ENCODE results near the gene TNS1.

TNS1 gene

DNA sequence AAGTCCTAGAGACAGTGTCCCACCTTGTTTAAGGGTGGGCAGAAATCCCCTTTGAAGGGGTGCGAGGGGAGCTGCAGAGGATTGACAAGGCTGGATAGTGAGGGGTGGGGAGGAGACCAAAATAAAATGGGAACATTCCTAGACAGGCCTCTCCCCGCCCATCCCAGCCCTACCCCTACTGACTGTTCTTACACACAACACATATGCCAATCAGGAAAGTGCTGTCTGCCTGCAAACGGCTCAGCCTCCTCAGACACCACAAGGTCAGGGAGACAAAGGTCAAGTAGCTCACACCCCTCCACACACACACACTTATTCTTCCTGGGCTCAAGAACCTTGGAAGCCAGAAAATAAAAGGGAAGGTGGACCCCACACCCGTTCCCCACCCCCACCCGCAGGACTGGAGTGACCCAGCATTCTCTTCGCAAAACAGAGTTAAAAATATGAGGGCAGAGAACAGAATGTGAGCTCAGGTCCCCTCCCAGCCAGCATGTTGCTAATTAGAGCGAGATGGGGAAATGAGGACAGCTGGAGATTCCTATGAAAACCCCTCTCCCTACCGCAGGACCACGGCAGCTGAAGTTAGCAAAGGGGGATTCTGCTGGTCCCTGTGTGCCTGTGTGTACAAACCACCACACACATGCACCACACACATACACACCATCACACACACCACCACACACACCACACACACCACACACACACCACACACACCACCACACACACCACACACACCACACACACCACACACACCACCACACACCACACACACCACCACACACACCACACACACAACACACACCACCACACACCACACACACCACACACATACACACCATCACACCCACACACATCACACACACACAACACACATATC lies 197.8 kb downstream of the TNS1 start:
- DNase-seq, result no peak

DNA sequence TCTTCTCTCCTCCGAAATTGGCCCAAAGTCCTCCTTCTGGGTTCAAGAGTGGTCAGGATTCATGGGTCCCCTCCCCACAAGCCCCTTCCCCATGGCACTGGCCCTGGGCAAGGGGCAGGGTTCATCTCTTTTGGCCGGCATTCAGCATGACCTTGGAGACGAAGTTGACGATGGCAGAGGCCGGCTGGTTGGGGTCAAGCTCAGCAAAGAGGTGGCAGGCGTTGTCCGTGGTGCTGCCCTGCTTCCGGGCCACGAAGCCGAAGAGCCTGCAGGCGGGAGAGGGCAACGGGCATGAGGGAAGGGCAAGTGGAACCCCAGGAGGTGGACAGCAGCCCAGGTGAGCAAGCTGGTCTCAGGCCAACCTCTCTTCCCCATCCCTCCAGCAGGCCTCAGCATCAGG lies 198.5 kb downstream of the TNS1 start:
- no peak for DNase-seq

DNA sequence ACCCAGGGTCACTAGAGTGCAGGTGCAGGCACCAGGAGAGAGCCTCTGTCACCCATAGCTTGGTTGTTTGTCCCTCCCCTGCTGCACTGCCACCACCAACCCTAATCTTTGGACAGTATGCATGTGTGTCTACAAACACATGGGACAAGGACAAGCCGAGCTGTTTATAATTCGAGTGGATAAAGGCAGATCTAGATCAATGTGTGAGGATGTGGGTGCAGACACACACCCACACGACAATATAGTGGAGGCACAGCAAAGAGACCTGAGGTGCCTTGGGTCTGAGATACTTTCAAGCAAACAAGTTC lies 199.2 kb downstream of the TNS1 start:
- no peak for DNase-seq

DNA sequence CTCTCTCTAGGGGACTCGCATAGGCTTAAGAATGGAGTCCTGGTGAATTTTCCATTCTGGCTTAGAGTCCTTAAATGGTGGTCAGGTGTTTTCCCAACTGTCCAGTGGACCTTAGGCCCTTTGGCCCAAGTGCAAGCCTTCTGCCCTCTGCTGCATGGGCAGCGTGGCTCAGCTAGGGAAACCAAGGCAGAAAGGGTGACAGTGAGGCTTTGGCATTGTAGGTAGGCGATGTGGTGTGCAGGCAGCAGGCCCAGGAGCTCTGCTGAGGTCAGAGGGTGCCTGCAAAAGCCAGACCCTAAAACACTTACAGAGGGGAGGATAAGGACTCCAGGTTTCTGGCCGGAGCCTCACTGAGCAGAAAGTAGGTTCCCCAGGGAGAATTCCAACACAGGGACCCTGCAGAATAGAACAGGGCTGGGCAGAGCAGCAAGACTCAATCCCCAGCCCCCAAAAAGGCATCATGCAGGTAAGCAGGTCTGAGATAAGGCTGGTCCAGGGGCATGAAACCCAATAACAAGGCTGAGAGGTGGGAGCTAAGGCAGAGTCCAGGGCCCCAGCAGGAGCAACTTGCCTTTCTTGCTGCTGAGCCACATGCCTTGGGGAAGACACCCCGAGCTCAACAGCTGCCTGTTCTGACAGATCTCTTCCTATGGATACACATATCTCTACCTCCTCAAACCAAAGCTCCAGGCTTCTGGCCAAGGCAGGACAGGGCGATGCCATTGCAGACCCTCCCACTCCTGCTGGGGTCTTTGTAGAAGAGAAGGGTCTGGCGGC lies 199.7 kb downstream of the TNS1 start:
- no peak for DNase-seq

DNA sequence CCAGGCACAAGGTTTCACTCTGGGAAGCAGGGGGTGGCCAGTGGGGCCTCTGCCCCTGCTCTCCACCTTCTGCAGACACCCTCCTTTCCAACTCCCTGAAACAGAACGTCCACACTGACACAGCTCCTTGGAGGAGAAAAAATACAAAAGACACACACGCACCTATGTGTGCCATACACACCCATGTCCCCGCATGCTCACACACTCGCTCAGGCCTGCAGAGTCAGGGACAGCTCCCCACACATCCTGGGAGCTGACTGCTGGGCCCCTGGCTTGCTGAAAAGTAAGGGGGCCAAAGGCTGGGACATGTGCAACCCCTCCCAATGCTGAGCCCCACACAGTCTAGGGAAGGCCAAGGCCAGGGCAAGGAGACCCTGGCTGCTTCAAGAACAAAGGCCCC lies 200.5 kb downstream of the TNS1 start:
- DNase-seq, result no peak

DNA sequence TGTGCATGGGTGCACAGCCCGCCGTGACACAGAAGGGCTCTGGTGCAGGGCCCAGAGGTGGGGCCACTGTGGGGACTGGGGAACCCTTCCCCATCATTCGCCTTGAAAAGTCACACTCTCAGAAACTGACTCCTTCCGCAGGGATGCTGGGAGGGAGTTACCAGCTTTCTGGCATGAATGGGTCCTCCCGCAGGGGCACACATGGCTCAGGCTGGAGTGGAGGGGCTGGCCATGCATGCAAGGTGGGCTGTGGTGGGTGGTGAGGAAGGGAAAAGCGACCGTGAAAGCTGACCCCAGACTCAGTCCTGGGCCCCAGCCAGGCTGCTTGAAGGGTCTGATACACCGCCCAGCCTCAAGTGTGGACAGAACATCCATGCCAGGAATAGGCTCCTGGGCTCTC lies 201.1 kb downstream of the TNS1 start:
- no peak for DNase-seq

DNA sequence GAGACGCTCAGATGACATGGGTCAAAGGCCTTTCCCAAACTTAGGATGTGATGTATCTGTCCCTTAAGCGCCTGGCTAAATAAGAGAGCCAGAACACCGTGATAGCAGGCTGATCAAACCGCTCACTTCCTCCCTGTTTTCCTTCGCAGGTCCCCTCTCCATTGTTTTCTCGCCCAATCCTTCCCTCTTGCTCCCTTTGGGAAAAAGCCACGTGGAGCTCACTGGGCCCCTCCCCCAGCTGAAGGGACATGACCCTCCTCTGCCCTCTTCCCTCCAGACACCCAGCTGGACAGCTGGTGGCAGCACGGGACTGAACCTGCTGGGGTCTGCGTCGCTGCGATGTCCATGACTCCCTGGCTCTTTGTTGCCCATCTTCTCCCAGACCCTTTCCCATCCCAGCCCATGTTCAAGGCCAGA lies 201.7 kb downstream of the TNS1 start:
- no peak for DNase-seq

DNA sequence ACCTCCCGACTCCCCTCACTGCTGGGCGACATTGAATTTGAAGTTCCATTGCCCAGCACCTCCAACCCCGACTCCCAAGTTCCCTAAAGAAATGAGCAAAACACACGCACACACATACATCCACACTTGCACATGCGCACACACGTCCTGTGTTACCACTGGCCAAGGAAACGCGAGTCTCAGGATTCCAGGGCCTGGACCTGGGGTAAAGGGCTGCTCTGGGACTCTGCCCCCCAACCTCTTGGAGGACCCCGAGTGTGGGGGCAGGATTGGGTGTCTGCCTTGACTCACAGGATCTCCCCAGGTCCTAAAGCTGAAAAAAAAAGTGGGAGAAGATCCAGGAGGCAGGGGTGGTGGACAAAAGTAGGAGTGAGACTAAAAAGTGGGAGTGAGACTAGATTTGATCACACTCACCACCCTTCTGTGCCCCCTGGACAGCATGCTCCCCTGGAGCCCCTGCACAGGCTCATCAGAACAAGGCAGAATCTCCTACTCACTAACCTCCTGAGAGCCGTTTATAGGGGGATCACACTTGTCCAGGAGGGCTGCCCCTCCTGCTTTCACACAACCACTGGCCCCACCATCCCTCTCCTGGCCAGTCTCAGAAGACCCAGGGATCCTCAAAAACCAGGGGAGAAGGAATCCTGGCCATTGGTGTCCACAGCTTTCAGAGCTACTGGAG lies 202.2 kb downstream of the TNS1 start:
- no peak for DNase-seq

DNA sequence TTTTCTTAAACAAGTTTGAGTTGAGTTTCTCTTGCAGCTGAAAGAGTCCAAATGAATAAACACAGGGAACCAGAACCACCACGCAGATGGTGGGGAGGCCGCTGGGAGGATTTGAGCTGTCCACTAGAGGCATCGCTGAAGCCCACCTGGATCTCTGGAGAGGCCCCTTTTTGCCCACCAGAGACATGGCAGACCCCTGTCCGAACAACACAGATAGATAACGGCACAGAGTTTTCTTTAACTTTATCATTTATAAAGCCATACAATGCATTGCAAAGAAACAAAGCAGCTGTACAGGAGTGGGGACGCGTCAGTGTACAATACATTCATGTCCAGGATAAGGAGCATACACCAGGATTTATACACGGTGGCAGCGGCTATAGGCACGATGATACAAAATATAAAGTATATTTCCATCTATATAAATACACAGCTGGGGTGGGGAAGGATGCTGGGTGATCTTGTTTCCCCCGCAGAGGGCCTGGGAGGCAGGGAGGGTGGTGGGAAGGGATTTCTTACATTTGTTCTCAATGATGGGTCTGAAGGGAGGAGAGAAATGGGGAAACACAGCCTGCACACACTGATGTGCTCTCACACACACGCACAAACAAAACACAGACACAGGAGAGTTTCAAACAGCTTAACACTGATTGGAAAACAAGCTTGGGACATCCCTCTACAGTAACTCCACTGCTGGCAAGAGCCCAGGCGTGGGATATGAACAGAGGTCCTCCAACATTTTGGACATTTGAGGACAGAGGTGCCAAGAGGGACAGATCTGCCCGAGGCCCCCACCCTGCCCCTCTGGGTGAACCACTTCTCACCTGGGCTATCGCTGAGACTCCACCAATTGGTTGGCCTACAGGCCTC lies 203.0 kb downstream of the TNS1 start:
- no peak for DNase-seq

DNA sequence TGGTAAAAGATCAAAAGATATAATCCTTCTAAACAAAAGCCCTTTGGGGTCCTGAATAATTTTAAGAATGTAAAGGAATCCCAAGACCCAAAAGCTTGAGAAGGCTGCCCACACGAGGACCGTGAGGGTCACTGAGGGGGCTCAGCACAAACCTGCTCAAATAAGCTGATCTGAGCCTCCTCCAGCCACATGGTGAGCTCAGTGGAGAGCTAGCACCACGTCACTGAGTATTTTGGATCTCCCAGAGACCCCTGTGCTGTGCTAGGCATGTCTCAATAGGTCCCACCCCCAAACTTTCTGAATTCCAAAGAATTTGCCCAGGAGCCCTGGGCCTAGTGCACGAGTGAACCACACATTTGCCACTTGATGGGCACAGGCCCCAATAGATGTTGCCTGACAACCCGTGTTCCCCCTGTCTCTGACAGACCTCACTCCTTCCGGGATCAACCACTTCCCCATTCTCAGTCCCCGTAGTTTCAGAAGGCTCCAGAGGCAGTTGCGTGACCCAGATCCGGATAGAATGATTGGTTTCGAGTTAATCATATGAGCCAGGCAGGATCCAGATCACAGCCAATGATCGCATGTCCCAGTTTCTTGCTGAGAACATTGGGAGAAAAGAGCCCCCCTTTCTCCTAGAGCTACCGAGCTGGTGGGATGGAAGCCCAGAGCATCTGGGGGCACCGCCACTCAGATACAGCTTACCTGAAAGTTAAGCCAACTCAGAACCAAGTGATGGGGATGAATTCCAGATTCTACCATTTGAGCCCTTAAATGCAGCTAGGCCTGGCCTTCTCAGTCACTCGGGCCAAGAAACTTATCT lies 203.8 kb downstream of the TNS1 start:
- no peak for DNase-seq

DNA sequence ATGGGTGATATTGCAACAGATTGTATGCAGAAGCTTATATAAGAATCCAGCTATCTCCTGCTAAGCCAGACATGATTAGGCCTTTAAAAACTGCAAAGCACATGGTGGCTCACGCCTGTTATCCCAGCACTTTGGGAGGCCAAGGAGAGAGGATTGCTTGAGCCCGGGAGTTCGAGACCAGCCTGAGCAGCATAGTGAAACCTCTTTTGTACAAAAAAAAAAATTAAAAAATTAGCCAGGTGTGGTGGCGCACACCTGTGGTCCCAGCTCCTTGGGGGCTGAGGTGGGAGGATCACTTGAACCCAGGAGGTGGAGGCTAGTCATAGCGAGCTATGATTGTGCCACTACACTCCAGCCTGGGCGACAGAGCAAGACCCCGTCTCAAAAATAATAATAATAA lies 204.6 kb downstream of the TNS1 start:
- no peak for DNase-seq

DNA sequence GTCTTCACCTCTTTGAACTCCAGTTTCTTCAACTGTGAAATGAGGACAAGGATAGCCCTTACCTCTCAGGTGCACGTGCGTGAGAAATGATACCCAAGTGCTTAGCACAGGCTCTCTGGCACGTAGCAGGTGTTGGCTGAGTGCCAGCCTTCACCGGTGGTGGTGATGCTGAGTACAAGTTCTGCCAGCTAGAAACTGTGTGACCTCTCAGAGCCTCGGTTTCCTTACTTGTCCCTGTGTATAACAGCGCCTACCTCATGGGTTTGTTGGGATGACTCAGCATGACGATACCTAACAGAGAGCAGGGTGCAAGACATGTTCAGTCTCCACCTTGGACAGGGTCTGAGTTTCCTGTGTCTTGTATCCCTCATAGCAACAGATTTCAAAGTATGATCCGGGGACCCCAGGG lies 205.1 kb downstream of the TNS1 start:
- DNase-seq, result no peak

DNA sequence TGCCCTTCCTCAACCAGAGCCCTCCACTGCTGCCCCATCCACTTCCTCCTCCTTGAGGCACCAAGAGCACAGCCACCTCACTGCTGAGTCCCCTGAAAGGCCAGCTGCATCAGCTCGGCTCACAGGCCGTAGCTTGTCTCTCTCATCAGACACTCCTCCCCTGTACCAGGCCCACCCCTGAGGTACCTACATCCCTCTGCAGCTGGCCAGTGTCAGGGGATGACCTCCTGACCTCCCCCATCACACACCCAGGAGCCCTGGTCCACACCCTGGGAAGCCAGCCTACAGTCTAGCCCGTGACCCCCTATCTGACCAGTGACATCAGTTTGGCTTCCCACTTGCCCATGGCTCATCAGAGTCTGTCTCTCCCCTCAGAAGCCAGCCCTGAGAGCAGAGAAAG lies 205.6 kb downstream of the TNS1 start:
- DNase-seq, result no peak

DNA sequence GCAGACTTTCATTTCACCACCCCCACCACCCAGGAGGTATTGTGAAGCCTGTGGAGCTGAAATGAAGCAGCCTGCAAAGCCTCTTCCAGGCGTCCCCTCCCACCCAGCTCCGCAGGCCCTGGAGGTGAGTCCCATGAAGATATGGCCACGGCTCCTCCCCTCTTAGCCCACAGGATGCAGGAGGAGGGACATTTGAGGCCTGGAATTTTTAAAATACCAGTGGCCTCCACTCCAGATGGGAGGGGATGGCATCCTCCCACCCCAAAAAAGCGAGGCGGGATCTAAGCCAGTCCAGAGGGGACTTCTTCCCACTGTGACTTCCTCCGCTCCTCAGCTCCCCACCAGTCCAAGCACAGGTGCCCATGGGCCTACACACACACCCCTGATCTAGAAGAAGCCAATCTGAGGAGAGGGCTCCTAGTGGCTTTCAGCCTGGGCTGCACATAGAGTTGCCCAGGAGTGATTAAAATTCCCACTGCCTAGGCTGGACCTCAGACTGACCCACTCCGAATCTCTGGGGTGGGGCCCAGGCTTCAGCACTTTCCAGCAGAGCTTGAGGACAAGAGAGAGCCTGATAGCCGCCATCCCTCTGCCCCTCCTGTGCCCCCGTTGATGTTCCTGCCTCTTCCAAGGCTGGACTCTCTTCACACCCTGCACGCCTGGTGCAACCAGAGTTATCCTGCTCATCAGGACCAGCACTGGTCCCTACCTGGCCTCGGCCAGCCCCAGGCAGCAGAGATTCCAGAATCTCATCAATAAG lies 206.9 kb downstream of the TNS1 start:
- no peak for DNase-seq

DNA sequence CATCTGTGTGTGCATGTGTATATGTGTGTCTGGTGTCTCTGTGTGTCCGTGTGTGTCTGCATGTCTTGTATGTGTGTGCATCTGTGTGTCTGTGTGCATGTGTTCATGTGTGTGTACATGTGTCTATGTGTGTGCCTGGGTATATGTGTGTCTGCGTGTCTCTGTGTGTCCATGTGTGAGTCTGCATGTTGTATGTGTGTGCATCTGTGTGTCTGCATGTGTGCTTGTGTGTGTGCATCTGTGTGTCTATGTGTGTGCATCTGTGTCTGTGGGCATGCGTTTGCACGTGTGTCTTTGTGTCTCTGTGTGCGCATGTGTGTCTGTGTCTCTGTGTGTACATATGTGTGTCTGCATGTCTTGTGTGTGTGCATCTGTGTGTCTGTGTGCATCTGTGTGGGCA lies 207.7 kb downstream of the TNS1 start:
- no peak for DNase-seq

DNA sequence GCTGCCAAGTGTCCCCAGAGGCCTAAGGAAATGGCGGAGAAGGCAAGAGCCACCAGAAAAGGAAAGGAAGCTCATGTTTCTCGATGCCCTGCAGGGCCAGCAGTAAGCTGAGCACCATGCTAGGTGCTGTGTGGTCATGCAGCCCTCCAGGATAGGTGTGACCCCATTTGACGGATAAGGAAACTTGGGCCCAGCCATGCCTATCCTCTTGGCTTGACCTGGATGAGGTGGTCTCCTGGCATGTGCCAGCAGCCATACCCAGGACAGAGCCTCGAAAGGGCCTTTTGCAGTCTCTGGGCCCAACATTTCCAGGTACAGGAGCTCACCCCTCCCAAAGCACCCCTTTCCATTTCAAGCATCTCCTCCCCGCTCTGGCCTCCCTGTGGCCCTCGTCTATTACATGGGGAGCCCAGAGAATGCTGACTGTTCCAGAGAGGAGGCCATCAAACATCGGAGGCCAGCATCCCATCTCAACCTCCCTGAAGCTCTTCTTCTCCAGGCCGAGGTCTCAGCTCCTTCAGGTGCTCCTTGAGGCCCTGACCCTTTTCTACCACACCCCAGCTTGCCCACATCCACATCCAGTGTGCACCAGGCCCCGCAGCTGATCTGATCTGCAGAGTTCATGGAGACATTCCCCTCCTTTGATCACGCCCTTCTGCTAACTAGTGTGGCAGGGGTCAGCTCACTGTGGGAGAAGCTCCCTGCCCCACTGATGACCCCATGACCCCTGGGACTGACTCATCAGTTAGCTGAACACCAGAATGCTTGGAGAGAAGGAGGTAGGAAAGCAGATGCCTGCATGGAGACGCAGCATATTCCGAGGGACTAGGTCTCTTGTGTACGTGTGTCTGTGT lies 208.4 kb downstream of the TNS1 start:
- DNase-seq, result no peak

DNA sequence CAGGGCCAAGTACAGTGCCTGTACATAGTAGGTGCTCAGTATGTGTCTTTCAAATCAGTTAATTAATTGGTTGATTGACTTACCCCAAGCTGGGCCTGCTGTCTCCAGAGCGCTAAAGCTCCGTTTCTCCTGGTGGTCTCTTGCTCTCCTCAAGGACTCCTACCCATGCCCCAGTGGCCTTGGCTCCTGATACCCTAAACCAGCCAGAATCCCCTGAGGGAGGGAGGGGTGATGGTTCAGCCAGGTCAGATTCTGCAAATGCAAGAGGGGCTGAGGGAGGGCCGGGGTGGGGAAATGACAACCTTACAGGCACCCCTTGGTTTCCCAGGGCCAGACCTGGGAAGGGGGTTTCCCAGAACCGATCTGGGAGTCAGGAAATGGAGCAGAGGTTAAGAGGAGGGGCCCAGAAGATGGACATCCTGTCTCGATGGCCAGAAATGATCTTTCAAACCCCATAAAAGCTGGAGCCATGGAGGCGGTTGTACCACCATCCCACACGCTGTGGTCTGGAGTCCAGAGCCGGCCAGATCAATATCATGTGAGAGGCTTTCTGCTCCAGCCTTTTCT lies 209.1 kb downstream of the TNS1 start:
- DNase-seq, result no peak

DNA sequence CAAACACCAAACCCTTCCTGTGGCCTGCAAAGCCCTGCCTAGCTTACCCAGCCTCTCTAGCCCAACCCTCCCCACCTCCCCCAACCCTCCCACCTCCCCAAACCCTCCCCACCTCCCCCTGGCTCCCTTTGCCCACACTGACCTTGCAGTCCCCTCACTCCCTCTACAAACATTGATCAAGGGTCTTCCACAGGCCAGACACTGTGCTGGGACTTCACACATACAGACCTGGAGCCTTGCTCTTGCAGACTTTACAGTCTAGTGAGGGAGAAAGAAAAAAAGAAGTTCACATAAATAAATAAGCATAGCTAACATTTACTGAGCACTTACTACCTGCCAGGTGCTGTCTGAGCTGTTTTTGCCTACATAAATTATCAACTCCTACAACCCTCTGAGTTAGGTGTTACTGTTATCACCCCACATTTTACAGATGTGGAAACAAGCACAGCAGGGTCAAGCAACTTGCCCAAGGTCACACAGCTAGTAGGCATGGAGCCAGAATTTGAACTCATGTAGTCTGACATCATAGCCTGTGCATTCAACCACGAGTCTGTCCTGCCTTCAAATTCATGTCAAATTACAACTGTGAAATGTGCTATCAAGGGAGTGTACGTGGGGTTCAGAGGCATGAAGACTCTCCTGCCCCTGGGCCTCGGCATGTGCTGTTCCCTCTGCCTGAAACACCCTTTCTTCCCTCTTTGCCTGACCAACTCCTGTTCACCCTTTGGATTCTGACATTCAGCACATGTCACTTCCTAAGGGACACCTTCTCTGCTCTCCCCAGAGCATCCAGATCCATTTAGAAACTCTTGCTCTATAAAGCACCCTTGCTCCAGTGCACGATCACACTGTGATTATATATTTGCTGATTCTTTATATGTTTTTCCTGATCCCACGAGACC lies 209.9 kb downstream of the TNS1 start:
- DNase-seq, result no peak

DNA sequence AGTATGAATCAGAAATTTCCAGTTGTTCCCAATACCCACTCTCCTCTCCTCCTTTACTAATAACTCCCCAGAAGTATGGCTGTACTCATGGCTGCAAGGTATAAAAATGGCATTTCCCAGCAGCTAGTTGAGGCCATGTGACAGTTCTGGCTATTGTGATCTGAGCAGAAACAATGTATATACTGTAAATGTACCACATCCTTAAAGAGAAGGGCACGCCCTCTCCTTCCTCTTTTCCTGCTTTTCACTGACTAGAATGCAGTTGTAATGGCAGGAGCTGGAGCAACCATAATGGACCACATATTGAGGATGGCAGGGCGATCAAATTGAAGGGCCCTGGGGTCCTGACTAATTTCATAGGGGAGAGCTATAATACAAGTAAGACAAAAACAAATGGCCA lies 211.2 kb downstream of the TNS1 start:
- DNase-seq, result no peak
